HG03108 (cell line): ENCODE data around the gene RNF152.

Experiments
- ATAC-seq: cut with Tn5 transposase; IDR thresholded peaks from one replicate; pipeline ENCODE4 v1.9.1; 2021; ENCODE audit warnings: moderate library complexity; ENCODE audit not compliant: unreplicated experiment

Gene RNF152

DNA sequence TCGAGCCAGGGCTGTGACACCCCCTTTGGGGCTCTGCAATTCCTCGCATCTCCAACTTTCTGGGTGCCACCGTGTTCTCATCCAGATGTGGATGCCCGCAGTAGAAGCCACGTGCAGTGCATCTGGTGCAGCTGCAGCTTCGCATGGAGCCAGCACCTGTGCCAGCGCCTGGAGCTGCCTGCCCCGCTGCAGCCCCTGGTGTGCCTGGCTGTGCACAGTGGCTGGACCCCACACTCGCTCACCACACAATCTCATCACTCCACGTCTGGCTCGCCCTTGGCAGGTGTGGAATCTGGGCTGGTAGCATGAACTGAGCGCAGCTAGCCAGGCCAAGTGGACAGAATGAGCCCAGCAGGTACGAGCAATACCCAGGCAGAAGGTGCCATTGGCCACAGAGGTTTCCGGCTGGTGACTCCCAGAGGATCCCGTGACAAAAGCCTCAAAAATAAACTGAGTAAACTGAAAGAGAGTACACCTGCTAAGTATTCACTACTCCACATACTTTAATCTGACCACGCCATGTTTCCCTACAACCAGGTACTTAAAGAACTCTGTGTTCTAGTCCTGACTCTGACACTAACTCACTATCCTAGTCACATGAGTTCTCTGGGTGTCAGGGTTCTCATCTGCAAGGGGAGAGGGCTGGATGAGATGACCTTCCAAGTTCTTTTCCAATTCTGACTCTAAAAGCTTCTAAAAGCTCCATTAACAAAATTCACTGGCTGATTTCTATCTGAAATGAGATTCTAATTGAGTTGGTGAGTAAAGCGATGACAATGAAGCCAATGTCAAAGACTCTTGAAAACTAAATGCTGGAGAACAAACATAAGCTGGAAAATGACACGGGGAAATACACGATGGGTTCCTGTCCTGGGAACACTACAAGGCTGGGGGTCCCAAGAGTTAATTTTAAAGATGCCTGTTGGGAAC is 37.1 kb downstream of the RNF152 start:
- no peak for ATAC-seq

DNA sequence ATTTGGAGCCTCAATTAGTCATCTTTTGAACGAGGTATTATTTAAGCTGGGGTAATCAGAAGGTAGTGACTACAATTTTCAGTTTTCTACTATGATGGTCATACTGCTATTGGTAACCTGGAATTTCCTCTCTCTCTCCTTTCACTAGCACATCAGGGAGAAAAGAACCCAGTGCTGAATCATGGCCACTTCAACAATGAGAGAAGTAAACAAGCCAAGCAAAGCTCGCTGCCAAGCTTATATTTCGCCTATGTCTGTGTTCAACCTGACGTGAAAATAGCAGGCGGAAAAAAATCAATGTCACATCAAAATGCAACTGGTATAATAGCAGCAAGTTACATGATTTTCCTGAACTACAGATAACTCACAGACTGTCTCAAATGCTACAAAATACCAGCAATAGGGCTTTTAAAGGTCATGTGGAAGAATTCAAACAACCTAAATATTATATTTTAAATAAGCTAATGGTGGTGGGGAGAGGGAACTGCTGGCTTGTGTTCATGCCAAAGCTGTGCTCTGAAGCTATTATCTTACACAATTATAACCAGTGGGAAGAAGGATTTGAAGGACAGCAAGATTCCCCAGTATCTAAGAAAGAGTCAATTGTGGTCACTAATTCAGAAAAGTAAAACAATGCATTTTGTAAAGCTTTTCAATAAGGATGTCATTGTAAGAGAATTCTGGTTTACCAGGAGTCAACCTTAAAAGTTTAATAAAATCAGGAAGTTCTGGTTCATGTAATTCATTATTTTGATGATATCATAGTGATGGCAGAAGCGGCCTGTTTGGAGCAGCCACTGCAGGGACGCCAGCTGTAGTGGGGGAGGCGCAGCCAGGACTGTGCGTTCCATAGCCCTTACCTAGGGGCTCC is 38.0 kb downstream of the RNF152 start:
- no peak for ATAC-seq

DNA sequence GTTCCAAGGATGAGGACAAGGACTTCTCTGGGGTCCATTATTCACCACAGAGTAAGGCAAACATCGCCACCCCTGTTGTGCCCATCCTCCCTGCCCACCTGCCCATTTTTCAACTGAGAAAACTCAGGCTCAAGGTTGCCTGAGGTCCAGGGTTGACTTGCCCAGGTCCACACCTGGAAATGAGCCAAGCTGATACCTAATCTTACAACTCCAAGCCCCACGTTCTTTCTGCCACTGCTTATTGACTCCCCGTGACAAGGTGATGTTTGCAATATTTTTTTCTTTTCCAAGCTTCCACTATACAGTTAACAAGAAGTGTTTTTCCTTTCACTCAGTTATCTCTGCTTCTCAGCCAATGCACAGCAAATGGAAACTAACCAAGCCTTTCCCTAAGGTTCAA is 39.0 kb downstream of the RNF152 start:
- ATAC-seq: no peak

DNA sequence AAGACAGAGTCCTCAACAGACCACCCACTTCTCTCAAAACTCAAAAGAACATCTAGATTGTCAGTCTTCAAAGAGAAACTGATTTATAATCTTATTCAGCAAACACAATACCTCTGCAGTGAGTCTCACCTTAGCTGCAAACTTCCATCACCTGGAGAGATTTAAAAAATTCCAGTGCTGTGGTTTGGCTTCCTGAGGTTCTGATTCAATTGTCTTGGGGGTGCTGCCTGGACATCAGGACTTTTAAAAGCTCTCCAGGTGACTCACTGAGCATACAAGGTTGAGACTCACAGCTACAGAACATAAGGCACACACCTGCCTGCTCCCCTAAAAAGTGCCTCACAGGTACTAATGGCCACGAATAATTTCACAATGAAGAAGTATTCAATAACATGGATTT is 40.3 kb downstream of the RNF152 start:
- no peak for ATAC-seq

DNA sequence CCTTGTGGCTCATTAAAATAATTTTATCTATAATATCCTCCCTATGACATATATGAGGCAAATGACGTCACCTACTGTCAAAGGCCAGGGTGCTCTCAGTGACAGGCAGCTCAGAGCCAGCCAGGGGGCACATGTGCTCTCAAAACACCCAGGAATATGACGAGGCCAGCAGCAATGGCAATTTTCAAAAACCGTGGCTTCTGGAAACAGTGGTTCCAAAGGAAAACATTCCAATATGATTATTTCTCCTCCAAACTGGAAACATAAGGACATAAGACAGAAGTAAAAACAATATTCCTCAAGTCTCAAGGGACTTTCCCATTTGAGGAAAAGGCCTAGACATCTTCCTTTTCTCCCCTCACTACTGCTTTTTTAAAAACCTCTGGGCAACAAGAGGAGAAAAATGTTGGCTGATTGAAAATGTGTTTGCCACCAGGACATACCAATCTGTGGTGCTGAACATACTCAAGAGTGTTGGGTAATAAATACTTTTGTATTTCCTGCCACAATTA is 40.8 kb downstream of the RNF152 start:
- no peak for ATAC-seq

DNA sequence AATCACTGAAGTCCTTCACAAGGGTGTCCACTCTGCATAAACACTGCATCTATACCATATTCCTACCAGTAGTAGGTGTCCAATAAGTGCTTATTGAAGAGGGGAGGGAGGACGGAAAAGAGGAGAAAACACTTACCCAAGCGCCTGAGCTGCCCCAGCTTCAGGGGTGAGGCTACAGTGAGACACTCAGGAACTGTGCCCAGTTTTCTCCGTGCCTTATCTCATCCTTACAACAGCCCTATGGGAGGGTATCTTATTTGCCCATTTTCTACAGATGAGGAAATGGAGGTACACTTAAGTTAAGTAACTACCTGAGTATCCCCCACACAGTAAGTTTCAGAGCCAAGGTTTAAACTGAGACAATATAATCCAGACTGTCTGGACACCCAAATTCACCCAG is 41.5 kb downstream of the RNF152 start:
- no peak for ATAC-seq

DNA sequence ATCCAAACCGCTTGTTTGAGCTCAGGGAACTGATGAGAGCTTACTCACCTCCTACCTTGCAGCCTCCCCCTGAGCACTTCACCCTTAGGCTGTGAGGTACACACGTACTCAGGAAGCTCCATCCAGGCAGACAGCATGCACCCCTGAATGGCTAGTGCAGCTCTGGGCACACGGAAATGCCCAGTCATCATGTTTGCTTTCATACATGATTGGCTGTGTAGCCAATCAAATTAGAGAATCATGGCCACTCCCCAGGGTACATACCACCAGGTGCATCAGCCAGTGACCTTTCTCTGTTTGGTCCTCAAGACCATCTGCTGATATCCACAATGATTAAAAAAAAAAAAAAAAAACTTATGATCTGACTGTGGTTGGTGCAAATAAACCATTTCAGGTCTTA is 42.1 kb downstream of the RNF152 start:
- ATAC-seq: no peak

DNA sequence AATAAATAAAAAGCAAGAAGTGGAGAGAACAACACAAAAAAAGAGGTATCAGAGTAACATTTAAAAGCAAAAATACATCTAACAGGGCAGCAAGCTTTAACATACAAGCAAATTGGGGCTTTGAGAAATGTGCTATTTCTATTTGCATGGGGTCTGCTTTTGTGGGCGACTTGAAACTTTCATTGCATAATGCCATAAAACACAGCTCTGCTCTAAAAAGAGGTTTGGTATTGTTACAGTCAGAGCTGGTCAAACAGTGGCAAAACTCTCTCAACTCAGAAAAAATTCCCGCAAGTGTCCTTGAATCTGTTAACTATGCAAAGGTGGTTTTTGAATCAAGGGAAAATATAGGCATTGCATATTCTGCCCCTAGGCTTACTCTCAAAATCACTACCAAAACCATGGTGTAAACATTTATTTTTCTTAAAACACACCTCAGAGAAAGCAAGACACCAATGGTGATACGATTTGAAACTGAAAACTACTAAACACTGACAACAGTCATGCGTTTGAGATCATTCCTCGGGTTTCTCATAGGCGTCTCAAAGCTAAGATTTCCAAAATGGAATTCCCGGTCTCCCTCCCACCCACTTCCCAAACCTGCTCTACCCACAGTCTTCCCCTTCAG is 45.5 kb downstream of the RNF152 start:
- ATAC-seq: no peak

DNA sequence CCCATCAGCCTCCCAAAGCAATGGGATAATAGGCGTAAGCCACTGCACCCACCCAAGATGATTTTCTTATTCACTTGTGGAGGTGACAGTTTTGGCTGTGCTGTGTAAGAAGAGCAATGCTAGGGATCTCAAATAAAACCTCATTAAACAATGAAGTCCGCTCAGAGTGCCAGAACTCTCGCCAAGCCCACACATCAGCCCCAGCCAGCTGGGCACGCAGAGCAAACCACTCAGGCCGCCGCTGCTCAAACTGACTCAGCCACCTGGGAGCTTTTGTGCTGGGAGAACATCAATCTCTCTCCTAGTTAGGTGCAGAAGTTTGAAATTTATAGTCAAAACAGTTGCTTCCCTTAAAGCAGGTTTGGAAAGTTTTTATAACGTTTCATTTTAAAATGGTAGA is 47.6 kb downstream of the RNF152 start:
- ATAC-seq: no peak

DNA sequence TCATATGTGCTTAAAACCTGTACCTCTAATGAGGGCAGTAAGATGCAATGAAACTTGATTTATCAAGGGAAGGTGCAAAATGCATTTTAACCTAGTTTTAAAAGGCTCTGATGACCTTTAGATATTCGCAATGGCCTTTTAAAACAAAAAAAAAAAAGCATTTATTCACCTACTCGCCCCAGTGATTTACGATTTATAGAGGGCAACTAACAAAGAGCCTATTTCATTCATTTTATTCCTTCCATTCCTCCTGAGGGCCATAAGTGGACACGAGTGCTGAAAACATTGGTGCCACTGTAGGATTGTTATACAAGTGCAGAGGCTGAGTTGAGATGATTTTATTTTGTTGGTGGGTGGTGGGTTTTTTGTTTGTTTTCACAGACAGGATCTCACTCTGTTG is 48.1 kb downstream of the RNF152 start:
- ATAC-seq: no peak

DNA sequence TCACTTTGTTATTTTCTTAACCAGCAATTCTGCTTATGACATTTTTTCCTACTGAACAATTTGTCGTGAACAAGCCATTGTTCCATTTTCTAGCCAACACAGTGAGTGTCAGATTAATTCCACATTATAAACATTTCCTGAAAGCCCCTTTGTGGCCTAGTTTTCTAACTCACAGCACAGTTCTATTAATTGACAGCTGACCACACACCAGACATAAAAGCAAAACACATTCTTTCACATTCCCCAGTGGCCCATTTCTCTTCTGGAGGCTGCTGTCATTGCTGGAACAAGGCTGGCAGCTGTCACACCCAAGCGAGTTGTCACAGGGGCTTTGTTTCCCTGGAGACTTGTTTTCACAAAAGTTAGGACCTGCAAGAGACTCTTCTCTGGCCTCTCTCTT is 50.7 kb downstream of the RNF152 start:
- ATAC-seq: no peak

DNA sequence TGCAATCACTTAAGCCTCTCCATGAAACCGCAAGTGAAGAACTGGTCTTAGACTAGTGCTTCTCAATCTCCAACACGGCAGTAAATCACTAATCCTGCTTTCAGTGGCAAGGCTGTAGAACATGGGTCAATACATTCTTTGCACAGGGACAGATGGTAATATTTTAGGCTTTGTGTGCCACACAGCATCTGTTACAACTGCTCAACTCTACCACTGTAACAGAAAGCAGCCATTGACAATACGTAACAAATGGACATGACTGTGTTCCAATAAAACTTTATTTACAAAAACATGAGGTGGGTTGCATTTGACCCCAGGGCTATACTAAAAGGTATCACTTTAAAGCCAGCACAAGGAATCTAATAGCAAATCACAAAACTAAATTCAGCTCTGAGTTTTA is 51.1 kb downstream of the RNF152 start:
- no peak for ATAC-seq

DNA sequence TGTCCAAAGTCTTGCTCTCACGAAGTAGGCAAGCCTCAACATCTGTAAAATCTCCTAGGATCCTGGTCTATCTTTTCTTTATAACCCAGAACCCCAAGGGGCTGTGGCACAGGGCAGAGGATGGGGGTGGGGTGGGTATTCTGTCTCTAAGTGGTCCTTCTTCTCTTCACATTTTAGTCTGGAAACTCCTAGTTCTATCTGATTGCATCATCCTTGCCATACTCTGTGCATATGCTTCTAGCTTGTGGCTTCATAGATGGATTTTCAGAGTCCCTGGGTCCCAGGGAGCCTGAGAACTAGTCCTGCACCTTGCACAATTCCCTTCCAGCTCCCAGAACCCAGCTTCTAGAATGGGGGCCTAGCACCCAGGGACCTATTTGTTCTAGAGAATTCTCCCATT is 52.5 kb downstream of the RNF152 start:
- ATAC-seq: no peak

DNA sequence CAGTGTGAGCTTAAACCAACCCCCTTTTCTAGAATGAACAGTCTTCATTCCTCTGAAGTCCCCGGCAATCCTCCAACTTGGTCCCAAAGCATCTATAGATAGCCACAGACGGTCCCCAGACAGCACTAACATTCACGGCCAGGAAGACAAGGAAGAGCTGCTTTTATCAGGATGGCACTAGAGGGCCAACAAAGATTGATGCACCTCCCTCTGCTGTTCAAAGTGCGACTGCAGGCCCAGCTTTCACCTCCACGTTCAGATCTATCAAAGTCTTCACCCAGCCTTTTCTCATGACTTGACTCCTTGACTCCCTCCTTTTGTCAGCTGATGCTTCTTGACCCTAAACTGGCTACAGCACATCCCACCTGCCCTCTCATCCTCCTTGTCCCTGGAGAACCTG is 54.3 kb downstream of the RNF152 start:
- ATAC-seq: no peak

DNA sequence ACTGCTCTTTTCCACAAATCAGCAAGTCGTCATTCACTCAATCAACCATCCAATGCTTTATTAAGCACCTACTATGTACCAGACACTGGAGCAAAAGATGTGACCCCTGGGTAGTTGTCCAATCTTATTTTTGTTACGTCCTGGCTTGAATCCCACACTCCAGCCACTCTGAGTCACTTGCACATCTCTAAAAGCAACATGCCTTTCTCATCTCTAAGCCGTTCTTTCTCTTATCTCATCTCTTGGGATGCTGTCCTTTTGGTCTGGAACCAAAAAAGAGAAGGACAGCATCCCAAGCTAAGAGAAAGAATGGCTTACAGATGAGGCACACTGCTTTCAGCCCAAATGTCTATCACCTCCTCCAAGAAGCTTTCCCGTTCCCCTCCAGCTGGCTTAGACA is 58.8 kb downstream of the RNF152 start:
- no peak for ATAC-seq

DNA sequence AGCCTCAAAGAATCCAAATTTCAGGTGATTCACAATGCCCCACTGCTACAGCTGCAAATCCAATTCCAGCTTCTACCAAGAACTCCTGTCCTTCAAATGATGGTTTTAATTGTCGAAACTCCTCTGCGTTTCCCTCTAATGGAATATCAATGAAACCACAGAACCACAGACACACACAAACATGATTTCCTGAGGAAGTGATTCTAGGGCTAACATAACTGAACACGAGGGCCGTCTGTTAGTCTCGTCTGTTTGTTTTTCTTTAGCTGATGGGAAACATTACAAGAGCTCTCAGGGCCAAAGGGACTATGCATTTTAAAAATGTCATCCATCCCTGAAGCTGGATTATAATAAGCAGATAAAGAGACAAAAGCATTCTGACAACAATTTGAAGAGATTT is 59.4 kb downstream of the RNF152 start:
- no peak for ATAC-seq

DNA sequence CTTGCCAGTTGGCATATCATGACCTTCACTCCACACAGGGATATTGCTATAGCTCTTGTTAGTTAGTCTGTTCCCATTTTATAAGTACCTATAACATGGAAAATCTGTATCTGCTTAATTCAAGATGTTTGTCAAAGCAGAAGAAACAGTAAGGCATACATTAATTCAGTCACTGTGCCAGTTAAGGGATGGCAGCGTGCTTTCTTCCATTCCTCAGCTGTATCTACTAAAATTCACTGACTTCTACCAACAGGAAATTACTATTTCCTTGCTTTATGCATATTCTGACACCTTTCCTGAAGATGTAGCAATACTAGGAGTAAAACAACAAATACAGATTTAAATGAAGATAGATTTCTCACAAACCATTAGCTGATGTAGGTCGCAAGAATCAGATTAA is 59.9 kb downstream of the RNF152 start:
- no peak for ATAC-seq

DNA sequence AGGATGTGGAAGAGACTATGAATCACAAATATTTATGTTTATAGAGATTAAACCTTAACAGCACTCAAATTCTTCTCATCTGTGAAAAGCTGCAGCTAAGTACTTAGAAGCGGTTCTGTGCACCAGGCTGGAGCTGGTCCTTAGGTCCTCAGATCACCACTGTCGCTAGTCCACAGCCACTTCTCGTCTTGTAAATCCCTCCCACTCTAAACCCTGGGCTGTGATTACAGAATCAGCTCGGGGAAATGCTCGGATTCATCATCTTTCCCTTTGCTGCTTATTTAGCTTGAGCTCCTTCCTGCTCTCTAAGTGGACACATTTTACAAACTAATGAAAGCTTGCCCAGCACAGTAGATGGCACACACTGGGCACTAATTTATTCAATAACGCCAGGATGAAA is 61.7 kb downstream of the RNF152 start:
- ATAC-seq: no peak

DNA sequence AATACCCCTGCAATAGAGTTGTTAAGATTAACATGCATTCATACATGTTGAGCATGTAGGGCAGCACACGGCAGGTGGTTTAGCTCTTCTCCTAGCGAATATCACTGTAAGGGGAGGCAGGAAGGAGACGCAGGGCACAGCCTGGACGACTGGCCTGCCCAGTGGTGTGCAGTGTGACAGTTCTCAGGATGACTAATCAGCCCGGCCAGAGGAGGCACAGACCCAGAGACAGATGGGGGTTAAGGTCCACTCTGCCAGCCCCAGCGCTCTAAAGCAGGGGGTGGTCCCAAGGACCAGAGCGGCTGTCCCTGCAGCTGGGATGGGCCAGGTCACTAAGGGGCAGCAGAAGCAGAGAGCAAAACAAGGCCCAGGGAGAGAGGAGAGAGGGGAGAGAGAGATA is 63.7 kb downstream of the RNF152 start:
- ATAC-seq: no peak

DNA sequence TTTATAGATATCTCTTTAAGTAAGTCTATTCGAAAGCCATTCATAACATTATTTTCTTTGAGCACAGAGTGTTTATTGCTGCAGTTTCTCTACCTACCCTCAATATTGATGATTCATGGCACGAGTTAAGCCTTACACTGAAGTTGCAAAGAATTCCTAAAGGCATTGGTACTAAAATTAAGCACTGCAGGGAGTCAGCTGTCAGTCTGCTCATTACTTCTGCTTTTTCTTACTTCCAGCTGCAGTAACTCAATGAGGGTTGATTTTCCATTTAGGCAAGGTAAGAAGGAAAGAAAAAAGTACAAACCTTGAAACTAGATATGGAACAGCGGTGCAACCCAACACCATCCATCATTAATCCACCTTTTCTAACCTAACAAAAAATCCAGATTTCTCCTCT is 65.2 kb downstream of the RNF152 start:
- ATAC-seq: no peak

DNA sequence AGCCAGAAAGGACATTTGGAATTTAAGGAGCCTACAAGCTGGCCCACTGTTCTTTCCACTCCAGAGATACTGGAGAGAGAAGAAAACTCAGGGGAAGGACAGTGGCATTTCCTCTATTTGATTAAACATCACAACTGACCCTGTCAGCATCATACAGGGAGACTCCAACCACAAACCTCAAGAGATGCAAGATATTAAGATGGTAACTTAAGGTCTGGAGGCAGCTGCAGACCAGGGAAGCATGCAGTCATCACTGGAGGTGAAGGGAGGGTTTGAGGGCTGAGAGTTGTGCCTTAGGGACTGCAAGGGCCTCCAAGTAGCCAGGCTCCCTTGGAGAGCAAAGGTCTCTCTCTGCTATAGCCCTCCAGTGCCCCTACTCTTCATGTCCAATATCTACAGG is 67.4 kb downstream of the RNF152 start:
- ATAC-seq: no peak
